ENCODE results near the gene CUX1. TPM values are rescaled to one million over a fixed set of nuclear protein-coding genes. Genes with fewer than 3 reads are reported as not detected.
"Not testable (repeated sequence)": the region's sequence is repeated elsewhere in the genome, so short reads cannot be mapped to it uniquely, and the experiment has no call there.

Gene CUX1
- total RNA-seq, 1 donor from 2014 or later, result 46.5 TPM

- no peak for DNase-seq (ENCODE audit: low read depth)
Measured at GRCh38 chr7:101867265-101867664, 49.8 kb downstream of the CUX1 start.

GRCh38 chr7:101867681-101868080 is 50.3 kb downstream of the CUX1 start:
- DNase-seq (ENCODE audit: low read depth), result not testable (repeated sequence)

DNA sequence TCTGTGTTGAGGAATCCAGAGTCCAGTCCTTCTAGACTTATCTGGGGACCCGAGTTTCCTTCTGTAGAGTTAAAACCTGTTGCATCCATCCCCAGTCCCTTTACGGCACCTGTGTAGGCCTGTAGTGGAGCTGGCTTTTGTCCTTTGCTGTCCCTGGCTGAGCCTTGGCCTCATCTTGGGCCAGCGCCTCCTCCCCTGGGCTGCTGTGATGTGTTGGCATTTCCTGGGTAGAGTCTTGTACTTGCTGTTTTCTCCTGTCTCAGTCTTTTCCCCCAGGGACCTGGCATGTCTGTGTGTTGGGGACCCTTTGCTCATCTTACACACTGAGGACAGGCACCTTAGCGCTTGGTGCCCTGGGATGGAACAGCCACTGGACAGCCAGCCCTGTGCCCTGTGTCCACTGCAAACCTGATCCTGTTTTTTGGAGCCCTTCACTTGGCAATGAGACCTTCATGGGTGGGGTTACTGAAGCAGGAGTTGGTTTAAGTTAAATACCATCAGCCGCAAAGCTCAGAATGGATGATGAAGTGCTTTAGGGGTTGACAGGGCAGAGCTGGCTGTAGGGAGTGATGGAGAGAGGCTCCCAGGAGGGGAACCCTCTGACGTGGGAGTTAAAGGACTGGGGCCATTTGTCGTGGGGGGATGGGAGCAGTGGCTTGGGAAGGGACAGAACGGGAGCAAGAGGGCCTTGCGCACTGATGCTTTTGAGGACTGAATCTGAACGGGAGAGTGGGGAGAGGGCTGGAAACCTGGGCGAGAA is 50.9 kb downstream of the CUX1 start:
- DNase-seq (ENCODE audit: low read depth), result no peak

GRCh38 chr7:101869026-101869900 is 51.8 kb downstream of the CUX1 start:
- no peak for DNase-seq (ENCODE audit: low read depth)

- DNase-seq (ENCODE audit: low read depth), result no peak
Measured at GRCh38 chr7:101869901-101870290, 52.5 kb downstream of the CUX1 start.

GRCh38 chr7:101870361-101871062 is 53.1 kb downstream of the CUX1 start:
- no peak for DNase-seq (ENCODE audit: low read depth)

DNA sequence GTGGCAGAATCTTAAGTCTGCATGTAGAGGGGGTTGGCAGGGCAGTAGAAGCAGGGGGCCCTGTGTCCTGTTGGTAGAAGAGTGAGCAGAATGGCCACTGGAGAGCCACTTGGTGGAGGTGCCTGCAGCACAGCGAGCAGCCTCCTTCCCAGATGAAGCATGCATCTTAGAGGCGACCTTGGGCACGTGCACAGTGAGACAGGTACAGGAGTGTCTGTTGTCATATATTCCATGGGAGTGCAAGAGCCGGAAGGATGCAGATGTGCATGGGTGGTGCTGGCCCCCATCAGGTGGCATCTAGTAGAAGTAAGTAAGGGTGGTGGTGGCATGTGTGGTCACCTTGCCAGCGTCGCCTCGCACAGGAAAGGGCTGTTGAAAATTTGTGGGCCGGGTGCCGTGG is 53.9 kb downstream of the CUX1 start:
- DNase-seq (ENCODE audit: low read depth), result no peak

GRCh38 chr7:101874028-101874427 is 56.6 kb downstream of the CUX1 start:
- DNase-seq (ENCODE audit: low read depth), result peak; percentile 27

- no peak for DNase-seq (ENCODE audit: low read depth)
Measured at GRCh38 chr7:101875283-101875846, 57.9 kb downstream of the CUX1 start.

- DNase-seq (ENCODE audit: low read depth), result no peak
Measured at GRCh38 chr7:101877882-101878591, 60.6 kb downstream of the CUX1 start.

GRCh38 chr7:101878938-101879337 is 61.5 kb downstream of the CUX1 start:
- DNase-seq (ENCODE audit: low read depth), result no peak

DNA sequence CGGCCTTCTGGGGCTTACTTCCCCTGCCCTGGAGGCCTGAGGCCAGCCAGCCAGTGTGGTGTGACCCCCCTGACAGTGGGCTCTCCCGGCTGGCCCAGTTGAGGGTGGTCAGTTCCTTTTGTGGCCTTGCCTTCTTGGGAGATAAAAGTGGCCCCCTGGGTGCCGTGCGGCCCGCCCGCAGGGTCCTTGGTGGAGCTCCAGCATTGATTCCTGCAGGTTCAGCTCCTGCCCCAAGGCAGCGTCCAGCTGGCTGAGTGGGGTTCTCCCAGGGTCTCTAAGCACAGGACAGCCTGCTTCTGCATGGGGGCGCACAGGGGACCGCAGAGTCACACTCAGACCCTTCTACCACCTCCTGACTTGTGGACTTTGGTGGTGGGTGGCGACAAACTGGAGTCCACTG is 62.1 kb downstream of the CUX1 start:
- DNase-seq (ENCODE audit: low read depth), result no peak

DNA sequence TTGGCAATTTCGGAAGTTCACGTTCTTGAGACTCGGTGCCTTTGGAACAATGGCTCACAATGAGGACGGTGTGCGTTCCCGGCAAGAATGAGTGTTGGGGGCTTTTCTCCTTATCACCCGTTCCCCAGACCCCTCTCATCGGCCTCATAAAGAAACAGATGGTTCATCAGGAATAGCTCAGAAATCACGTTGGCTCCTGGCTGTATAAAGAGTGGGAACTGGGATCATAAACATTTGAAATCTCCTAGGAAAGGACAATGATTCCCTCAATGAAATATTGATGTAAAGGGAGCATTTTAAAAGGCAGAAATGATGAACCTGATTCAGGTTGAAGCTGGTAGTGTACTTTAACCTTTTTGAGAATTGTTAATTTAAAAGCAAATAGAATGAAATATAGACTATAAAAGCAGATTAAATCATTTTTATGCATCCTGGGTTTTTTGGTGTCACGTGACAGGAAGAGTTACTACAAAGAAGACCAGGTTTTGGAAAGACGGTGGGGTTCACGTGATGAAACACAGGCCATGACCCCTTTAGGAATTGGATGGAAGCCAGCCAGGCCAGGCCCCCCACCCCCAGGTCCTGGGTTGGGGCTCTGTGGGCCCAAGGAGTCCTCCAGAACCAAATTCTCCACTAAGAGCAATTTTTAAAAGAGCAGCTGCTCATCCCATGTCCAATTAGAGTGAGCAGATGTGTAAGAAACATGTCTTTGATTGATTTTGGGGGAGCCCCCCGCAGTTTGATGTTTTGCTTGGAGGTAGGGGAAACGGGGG is 63.0 kb downstream of the CUX1 start:
- no peak for DNase-seq (ENCODE audit: low read depth)

DNA sequence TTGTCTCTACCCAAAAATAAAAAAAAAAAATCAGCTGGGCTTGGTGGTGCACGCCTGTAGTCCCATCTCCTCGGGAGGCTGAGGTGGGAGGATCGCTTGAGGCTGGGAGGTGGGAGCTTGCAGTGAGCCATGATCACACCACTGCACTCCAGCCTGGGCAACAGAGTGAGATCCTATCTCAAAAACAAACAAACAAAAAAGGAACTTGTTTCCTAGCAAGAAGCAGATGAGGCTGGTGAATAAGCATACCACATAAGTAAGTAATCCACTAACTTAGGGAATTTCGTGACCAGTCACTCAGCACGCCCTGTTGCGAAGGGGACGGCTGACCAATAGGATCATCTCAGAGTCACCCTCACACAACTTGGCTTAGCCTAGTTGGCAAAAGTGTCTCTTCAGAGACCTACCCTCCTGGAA is 64.6 kb downstream of the CUX1 start:
- DNase-seq (ENCODE audit: low read depth), result peak; percentile 90

DNA sequence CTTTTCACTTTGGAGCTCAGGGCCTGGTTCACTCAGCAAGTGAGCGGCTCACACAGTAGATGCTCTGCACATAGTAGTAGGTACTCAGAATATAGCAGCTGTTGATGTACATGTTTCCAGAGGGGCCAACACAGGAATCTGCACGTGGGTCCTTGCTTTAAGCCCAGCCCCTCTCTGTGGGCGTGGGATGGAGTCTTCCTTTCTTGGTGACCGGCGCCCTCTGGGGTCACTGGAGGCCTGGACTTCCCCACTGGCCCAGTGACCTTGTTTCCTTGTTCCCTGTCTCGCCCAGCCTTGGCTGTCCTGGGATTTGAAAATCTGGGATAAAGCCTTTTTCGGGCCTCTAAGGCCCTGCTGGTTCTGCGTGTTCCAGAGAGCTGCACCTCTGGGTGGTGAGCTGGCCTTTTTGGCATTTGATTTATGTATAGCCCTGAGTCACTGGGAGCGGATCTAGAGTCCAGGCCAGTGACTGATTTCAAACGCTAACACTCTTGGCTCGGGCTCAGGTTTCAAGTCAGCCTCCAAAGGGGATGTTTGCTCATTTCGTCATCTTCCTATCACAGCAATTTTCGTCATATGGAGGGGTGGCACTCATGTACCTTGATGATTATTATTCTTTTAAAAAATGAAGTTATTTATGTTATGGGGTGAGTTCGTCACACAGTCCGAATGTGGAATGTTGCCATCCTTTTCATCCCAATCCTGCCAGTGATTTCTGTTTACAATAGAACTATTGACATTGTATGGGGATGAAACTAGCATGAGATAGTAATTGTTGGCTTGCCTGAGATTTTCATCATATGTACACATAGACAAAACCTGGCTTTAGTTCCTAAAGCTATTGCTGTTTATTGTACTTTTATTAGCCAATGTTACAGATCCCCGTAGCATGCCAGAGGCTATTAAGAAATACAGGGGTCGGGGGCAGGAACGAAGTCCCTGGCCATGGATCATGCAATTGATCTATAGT is 65.5 kb downstream of the CUX1 start:
- peak; percentile 99 for DNase-seq (ENCODE audit: low read depth)

GRCh38 chr7:101884671-101885596 is 67.5 kb downstream of the CUX1 start:
- no peak for DNase-seq (ENCODE audit: low read depth)

DNA sequence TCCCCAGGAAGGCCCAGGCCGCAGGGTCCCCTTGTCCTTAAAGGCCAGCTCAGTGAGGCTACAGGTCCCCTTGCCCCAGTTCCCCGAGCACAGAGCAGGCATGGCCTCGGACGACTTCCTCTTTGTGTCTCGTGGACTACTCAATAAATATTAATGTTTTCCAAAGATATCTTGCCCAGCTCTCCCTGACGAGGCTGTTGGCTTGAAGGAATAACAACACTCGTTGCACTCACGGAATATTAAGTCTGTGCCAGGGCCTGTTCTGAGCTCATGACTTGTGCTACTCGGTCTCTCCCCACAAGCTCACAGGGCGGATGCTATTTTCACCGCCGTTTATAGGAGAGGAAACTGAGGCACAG is 68.2 kb downstream of the CUX1 start:
- no peak for DNase-seq (ENCODE audit: low read depth)

DNA sequence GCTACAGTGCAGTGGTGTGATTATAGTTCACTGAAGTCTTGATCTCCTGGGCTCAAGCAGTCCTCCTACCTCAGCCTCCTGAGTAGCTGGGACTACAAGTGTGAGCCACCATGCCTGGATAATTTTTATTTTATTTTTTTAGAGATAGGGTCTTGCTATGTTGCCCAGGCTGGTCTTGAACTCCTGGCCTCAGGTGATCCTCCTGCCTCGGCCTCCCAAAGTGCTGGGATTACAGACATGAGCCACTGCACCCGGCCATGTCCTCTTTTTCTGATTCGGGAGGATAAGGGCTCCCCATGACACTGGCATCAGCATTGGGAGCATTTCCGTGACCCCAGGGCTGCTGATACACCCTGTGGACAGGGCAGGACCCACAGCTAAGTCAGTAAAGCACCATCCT is 69.9 kb downstream of the CUX1 start:
- DNase-seq (ENCODE audit: low read depth), result not testable (repeated sequence)

Data from myocyte (in vitro differentiated cells).